ENCODE results near the gene ZNF474. TPM values are rescaled to one million over a fixed set of nuclear protein-coding genes. Genes with fewer than 3 reads are reported as not detected.

Gene ZNF474
- total RNA-seq, 3 donors from 2014 or later: 0.28 to 0.61 TPM; not detected in 1

DNA sequence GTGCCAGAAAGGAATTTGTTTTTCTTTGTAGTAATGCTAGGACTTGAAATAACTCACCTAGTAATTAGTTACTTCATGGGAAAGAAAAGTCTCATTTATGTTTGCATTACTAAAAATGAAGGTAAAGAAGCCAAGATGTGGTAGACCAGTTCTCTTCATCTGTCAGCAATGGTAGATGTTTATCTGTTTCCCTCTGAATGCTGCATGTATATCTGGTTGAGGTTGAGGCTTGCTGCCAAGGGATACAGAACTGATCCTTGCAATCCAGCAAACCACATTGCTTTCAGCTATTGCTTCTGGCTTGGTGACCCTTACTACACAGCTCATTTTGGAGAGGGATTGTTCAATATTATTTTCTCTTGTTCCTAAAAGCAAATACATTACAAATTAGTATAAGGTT lies 73.6 kb downstream of the ZNF474 start:
- no peak for ATAC-seq
- no peaks in the 10 kb centered on the region for H3K36me3 ChIP-seq (ENCODE audit: low read depth)
- H3K9me3 ChIP-seq: no peaks in the 10 kb centered on the region
- H3K4me3 ChIP-seq: no peak overlapping the region
- intact Hi-C loops (cut with DNase I, micrococcal nuclease): no loop called here
- H3K4me1 ChIP-seq (ENCODE audit: low read depth): no peaks in the 10 kb centered on the region
- DNase-seq: no peak
- TF ChIP-seq, protein P1, sequence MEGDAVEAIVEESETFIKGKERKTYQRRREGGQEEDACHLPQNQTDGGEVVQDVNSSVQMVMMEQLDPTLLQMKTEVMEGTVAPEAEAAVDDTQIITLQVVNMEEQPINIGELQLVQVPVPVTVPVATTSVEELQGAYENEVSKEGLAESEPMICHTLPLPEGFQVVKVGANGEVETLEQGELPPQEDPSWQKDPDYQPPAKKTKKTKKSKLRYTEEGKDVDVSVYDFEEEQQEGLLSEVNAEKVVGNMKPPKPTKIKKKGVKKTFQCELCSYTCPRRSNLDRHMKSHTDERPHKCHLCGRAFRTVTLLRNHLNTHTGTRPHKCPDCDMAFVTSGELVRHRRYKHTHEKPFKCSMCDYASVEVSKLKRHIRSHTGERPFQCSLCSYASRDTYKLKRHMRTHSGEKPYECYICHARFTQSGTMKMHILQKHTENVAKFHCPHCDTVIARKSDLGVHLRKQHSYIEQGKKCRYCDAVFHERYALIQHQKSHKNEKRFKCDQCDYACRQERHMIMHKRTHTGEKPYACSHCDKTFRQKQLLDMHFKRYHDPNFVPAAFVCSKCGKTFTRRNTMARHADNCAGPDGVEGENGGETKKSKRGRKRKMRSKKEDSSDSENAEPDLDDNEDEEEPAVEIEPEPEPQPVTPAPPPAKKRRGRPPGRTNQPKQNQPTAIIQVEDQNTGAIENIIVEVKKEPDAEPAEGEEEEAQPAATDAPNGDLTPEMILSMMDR (IDR thresholded peaks at IDR 0.05): no peak

Other genes with a start within 250 kb of the ZNF474 start
- 10 to 100 TPM in 2 of 3 donors, 1 to 10 TPM in 1; 8.8 to 11.3 (median 10.6) TPM for gene SRFBP1, start 167.6 kb upstream of the ZNF474 start, total RNA-seq
- 1 to 10 TPM; 1.2 to 6.7 (median 4.6) TPM for gene LOX, start 51.3 kb upstream of the ZNF474 start, total RNA-seq
- gene SNCAIP, start 182.7 kb downstream of the ZNF474 start, total RNA-seq: 1 to 10 TPM; 1.2 to 4.7 (median 2.7) TPM

All from mucosa of descending colon (tissue), 3 donors.